ENCODE results near the gene JUNB.

Gene JUNB

DNA sequence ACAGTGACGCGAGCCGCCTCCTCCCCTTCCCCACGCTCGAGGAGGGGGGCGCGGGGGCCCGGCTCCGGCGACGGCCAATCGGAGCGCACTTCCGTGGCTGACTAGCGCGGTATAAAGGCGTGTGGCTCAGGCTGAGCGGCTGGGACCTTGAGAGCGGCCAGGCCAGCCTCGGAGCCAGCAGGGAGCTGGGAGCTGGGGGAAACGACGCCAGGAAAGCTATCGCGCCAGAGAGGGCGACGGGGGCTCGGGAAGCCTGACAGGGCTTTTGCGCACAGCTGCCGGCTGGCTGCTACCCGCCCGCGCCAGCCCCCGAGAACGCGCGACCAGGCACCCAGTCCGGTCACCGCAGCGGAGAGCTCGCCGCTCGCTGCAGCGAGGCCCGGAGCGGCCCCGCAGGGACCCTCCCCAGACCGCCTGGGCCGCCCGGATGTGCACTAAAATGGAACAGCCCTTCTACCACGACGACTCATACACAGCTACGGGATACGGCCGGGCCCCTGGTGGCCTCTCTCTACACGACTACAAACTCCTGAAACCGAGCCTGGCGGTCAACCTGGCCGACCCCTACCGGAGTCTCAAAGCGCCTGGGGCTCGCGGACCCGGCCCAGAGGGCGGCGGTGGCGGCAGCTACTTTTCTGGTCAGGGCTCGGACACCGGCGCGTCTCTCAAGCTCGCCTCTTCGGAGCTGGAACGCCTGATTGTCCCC is at the start of gene JUNB (continued):
- peak; percentile 91 for TF ChIP-seq ZFHX2 (tag by site-specific recombination; conservative IDR thresholded peaks at IDR 0.05)
- no peak for TF ChIP-seq AEBP2 (tag by site-specific recombination; IDR thresholded peaks at IDR 0.05; ENCODE audit: borderline replicate concordance)
- no peak for TF ChIP-seq ZNF548 (tag by site-specific recombination; IDR thresholded peaks at IDR 0.05)
- TF ChIP-seq, protein P1, sequence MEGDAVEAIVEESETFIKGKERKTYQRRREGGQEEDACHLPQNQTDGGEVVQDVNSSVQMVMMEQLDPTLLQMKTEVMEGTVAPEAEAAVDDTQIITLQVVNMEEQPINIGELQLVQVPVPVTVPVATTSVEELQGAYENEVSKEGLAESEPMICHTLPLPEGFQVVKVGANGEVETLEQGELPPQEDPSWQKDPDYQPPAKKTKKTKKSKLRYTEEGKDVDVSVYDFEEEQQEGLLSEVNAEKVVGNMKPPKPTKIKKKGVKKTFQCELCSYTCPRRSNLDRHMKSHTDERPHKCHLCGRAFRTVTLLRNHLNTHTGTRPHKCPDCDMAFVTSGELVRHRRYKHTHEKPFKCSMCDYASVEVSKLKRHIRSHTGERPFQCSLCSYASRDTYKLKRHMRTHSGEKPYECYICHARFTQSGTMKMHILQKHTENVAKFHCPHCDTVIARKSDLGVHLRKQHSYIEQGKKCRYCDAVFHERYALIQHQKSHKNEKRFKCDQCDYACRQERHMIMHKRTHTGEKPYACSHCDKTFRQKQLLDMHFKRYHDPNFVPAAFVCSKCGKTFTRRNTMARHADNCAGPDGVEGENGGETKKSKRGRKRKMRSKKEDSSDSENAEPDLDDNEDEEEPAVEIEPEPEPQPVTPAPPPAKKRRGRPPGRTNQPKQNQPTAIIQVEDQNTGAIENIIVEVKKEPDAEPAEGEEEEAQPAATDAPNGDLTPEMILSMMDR (tag by site-specific recombination; IDR thresholded peaks at IDR 0.05), result peak; percentile 49; the same call in 1 of the 2 replicates
- no peak for TF ChIP-seq ZNF555 (tag by site-specific recombination; conservative IDR thresholded peaks at IDR 0.05)
- TF ChIP-seq ZNF2 (tag by site-specific recombination; IDR thresholded peaks at IDR 0.05), result peak; percentile 74; the same call in 1 of the 2 replicates
- TF ChIP-seq BCL6B (tag by site-specific recombination; IDR thresholded peaks at IDR 0.05), result no peak
- no peak for TF ChIP-seq SALL2 (tag by site-specific recombination; IDR thresholded peaks at IDR 0.05; ENCODE audit: borderline replicate concordance)
- TF ChIP-seq ZNF138 (tag by site-specific recombination; IDR thresholded peaks at IDR 0.05; ENCODE audit: borderline replicate concordance), result no peak
- peak; percentile 91 for TF ChIP-seq SP2 (tag by site-specific recombination; IDR thresholded peaks at IDR 0.05)
- TF ChIP-seq ZNF223 (tag by site-specific recombination; IDR thresholded peaks at IDR 0.05), result no peak
- TF ChIP-seq ZNF202 (tag by site-specific recombination; IDR thresholded peaks at IDR 0.05; ENCODE audit: borderline replicate concordance), result no peak
- peak; percentile 79 for TF ChIP-seq ZEB2 (tag by site-specific recombination; IDR thresholded peaks at IDR 0.05)
- peak; percentile 96 for TF ChIP-seq ZBTB26 (tag by site-specific recombination; optimal IDR thresholded peaks at IDR 0.05)
- no peak for TF ChIP-seq ZNF558 (tag by site-specific recombination; IDR thresholded peaks at IDR 0.05)
- no peak for TF ChIP-seq ZNF114 (tag by site-specific recombination; IDR thresholded peaks at IDR 0.05)
- TF ChIP-seq ZNF169 (tag by site-specific recombination; IDR thresholded peaks at IDR 0.05), result 0 out of 2 replicates have a peak, but pooled peaks have one; percentile 61
- no peak; the same call in 1 of the 2 replicates for TF ChIP-seq ZNF600 (tag by site-specific recombination; IDR thresholded peaks at IDR 0.05)
- TF ChIP-seq EGR2 (tag by site-specific recombination; IDR thresholded peaks at IDR 0.05; ENCODE audit: low read depth), result peak; percentile 79
- no peak for TF ChIP-seq ZNF433 (tag by site-specific recombination; IDR thresholded peaks at IDR 0.05; ENCODE audit: low read depth)
- TF ChIP-seq ZNF654 (tag by site-specific recombination; IDR thresholded peaks at IDR 0.05; ENCODE audit: low read depth), result no peak
- peak; percentile 33; the same call in 1 of the 2 replicates for TF ChIP-seq ZNF777 (tag by site-specific recombination; IDR thresholded peaks at IDR 0.05; ENCODE audit: borderline replicate concordance)
- peak; percentile 97 for TF ChIP-seq ZNF610 (tag by site-specific recombination; IDR thresholded peaks at IDR 0.05; ENCODE audit: borderline replicate concordance)
- peak; percentile 45; the same call in 1 of the 2 replicates for TF ChIP-seq ZBTB11 (tag by site-specific recombination; conservative IDR thresholded peaks at IDR 0.05; ENCODE audit: low read depth)
- no peak for TF ChIP-seq SCRT1 (tag by site-specific recombination; IDR thresholded peaks at IDR 0.05; ENCODE audit: borderline replicate concordance)
- TF ChIP-seq BCL11B (tag by site-specific recombination; IDR thresholded peaks at IDR 0.05; ENCODE audit: low read depth), result 0 out of 2 replicates have a peak, but pooled peaks have one; percentile 11
- TF ChIP-seq ZNF529 (tag by site-specific recombination; IDR thresholded peaks at IDR 0.05; ENCODE audit: insufficient replicate concordance), result no peak
- TF ChIP-seq, protein P2, sequence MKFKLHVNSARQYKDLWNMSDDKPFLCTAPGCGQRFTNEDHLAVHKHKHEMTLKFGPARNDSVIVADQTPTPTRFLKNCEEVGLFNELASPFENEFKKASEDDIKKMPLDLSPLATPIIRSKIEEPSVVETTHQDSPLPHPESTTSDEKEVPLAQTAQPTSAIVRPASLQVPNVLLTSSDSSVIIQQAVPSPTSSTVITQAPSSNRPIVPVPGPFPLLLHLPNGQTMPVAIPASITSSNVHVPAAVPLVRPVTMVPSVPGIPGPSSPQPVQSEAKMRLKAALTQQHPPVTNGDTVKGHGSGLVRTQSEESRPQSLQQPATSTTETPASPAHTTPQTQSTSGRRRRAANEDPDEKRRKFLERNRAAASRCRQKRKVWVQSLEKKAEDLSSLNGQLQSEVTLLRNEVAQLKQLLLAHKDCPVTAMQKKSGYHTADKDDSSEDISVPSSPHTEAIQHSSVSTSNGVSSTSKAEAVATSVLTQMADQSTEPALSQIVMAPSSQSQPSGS (tag by site-specific recombination; IDR thresholded peaks at IDR 0.05; ENCODE audit: low read depth), result no peak
- no peak; the same call in 1 of the 2 replicates for TF ChIP-seq ZNF843 (tag by site-specific recombination; IDR thresholded peaks at IDR 0.05)

Measured in HEK293 (cell line).